GM18868 (cell line): Measurements from ENCODE around the gene IQCK.

ENCODE experiments used
- ATAC-seq: cut with Tn5 transposase; IDR thresholded peaks from one replicate; pipeline ENCODE4 v1.9.1; 2021; ENCODE audit warnings: mild to moderate bottlenecking, moderate library complexity; ENCODE audit not compliant: unreplicated experiment

IQCK gene

GRCh38 chr16:19901164-19901563 lies 183.1 kb downstream of the IQCK start:
- no peak for ATAC-seq

- ATAC-seq = peak; percentile 70
Measured at GRCh38 chr16:19907161-19907992, 189.3 kb downstream of the IQCK start.
